Measurements from ENCODE around the gene PPIA. TPM values are rescaled to one million over a fixed set of nuclear protein-coding genes. Genes with fewer than 3 reads are reported as not detected.

Gene PPIA
- total RNA-seq, 1 experiment from 2014 or later, result 3,599 TPM

GRCh38 chr7:44755698-44756627, 40.5 kb upstream of the PPIA start:
- CTCF ChIA-PET, result no interaction called here
- BruUV-seq (replicated peaks), result no TSS peak
- no peak overlapping the region for H3K4me3 ChIP-seq
- H3F3A ChIP-seq (ENCODE audit: insufficient read depth, low read depth), result peaks cover 13% of the 10 kb centered on the region; the same call in 1 of the 2 replicates
- H3K9me2 ChIP-seq (ENCODE audit: insufficient read depth), result no peaks in the 10 kb centered on the region
- H3K27ac ChIP-seq, result no peak overlapping the region
- H4K20me1 ChIP-seq (ENCODE audit: insufficient read depth), result peaks cover 12% of the 10 kb centered on the region
- no peak overlapping the region for H2AFZ ChIP-seq
- intact Hi-C loops (cut with micrococcal nuclease; ENCODE audit: unreplicated experiment), result no loop called here
- TF ChIP-seq CTCF (conservative IDR thresholded peaks at IDR 0.05) (no peak), EZH2 (IDR thresholded peaks at IDR 0.05; ENCODE audit: low read depth) (no peak)
- no peak overlapping the region for H3K4me2 ChIP-seq
- peaks cover 43% of the 10 kb centered on the region for H3K79me2 ChIP-seq (ENCODE audit: low read depth)
- no peak for DNase-seq
- POLR2A ChIA-PET (ENCODE audit: unreplicated experiment), result no interaction called here
- no peaks in the 10 kb centered on the region for H3K27me3 ChIP-seq (ENCODE audit: insufficient read depth, low read depth)
- peaks cover 8% of the 10 kb centered on the region for H3K4me1 ChIP-seq (replicated peaks; ENCODE audit: insufficient read depth)
- H3K9me3 ChIP-seq (ENCODE audit: insufficient read depth, low read depth), result no peaks in the 10 kb centered on the region
- H3K36me3 ChIP-seq (ENCODE audit: low read depth), result peaks cover 14% of the 10 kb centered on the region; the same call in 1 of the 2 replicates

GRCh38 chr7:44756904-44757303, 39.6 kb upstream of the PPIA start:
- ChIA-PET POLR2A (ENCODE audit: unreplicated experiment) (no interaction called here), CTCF (no interaction called here)
- no peak overlapping the region for H3K27ac ChIP-seq
- BruUV-seq (replicated peaks), result no TSS peak
- H3K4me2 ChIP-seq, result no peak overlapping the region
- TF ChIP-seq EZH2 (IDR thresholded peaks at IDR 0.05; ENCODE audit: low read depth) (no peak), CTCF (conservative IDR thresholded peaks at IDR 0.05) (no peak)
- no peaks in the 10 kb centered on the region for H3K4me1 ChIP-seq (replicated peaks; ENCODE audit: insufficient read depth)
- H3K4me3 ChIP-seq, result no peak overlapping the region
- peaks cover 34% of the 10 kb centered on the region for H3K79me2 ChIP-seq (ENCODE audit: low read depth)
- peaks cover 12% of the 10 kb centered on the region for H4K20me1 ChIP-seq (ENCODE audit: insufficient read depth)
- H3F3A ChIP-seq (ENCODE audit: insufficient read depth, low read depth), result peaks cover 13% of the 10 kb centered on the region; the same call in 1 of the 2 replicates
- no peaks in the 10 kb centered on the region for H3K9me3 ChIP-seq (ENCODE audit: insufficient read depth, low read depth)
- 0 out of 2 replicates have a peak, but pooled peaks cover 10% of the 10 kb centered on the region for H3K36me3 ChIP-seq (ENCODE audit: low read depth)
- H3K9me2 ChIP-seq (ENCODE audit: insufficient read depth), result no peaks in the 10 kb centered on the region
- H3K27me3 ChIP-seq (ENCODE audit: insufficient read depth, low read depth), result no peaks in the 10 kb centered on the region
- H2AFZ ChIP-seq, result no peak overlapping the region
- DNase-seq, result no peak
- intact Hi-C loops (cut with micrococcal nuclease; ENCODE audit: unreplicated experiment), result no loop called here

GRCh38 chr7:44757311-44757710, 39.2 kb upstream of the PPIA start:
- no peaks in the 10 kb centered on the region for H3K9me3 ChIP-seq (ENCODE audit: insufficient read depth, low read depth)
- H3K36me3 ChIP-seq (ENCODE audit: low read depth), result 0 out of 2 replicates have a peak, but pooled peaks cover 10% of the 10 kb centered on the region
- H3K4me3 ChIP-seq, result no peak overlapping the region
- TF ChIP-seq CTCF (conservative IDR thresholded peaks at IDR 0.05) (no peak), EZH2 (IDR thresholded peaks at IDR 0.05; ENCODE audit: low read depth) (no peak)
- H3K27ac ChIP-seq, result no peak overlapping the region
- ChIA-PET CTCF (no interaction called here), POLR2A (ENCODE audit: unreplicated experiment) (no interaction called here)
- H3F3A ChIP-seq (ENCODE audit: insufficient read depth, low read depth), result peaks cover 13% of the 10 kb centered on the region; the same call in 1 of the 2 replicates
- no peaks in the 10 kb centered on the region for H3K4me1 ChIP-seq (replicated peaks; ENCODE audit: insufficient read depth)
- peaks cover 12% of the 10 kb centered on the region for H4K20me1 ChIP-seq (ENCODE audit: insufficient read depth)
- no peak for DNase-seq
- H3K4me2 ChIP-seq, result no peak overlapping the region
- BruUV-seq (replicated peaks), result no TSS peak
- no peak overlapping the region for H2AFZ ChIP-seq
- no peaks in the 10 kb centered on the region for H3K9me2 ChIP-seq (ENCODE audit: insufficient read depth)
- H3K79me2 ChIP-seq (ENCODE audit: low read depth), result peaks cover 30% of the 10 kb centered on the region
- intact Hi-C loops (cut with micrococcal nuclease; ENCODE audit: unreplicated experiment), result no loop called here
- H3K27me3 ChIP-seq (ENCODE audit: insufficient read depth, low read depth), result no peaks in the 10 kb centered on the region

Data from PC-9 (cell line).